Gastroesophageal sphincter (tissue), 3 donors: Measurements from ENCODE around the gene LIMK2.

Experiments used
- POLR2A ChIP-seq, 2 donors: fragments of 450-650 bp; IDR thresholded peaks; one replicate each; pipeline ENCODE4 v1.6.1; 2017; ENCODE audit warnings: antibody characterized with exemption in 2 of 2, mild to moderate bottlenecking in 2 of 2, moderate library complexity in 1 of 2
- POLR2AphosphoS5 ChIP-seq: sonication (generic); formaldehyde crosslinking; IDR thresholded peaks from one replicate; pipeline ENCODE4 v1.6.1; 2017; ENCODE audit warnings: antibody characterized with exemption
- TF ChIP-seq, protein P1 (sequence below), 4 experiments: fragments of 200-600 bp in 2 of 4; fragments of 450-650 bp in 2 of 4; sonication (generic) in 1 of 4; IDR thresholded peaks; one replicate each; pipeline ENCODE4 v1.5.1; 2017 to 2019; ENCODE audit warnings: antibody characterized with exemption in 4 of 4, mild to moderate bottlenecking in 2 of 4, moderate library complexity in 2 of 4

DNA sequence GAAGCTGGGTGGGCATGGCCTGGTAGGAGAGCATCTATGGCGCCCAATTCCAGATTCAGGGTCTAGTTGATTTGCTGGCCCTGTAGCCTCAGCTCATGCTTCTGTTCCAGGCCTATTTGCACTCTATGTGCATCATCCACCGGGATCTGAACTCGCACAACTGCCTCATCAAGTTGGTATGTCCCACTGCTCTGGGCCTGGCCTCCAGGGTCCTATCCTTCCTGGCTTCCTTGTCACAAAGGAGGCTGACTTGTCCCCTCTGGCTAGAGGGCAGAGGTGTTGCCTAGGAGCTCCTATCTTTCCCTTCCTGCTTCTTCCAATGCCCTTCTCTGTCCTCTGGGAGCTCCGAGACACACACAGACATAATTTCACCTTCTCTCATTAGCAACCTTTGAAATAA lies 58.9 kb downstream of the LIMK2 start:
- TF ChIP-seq POLR2A (IDR thresholded peaks at IDR 0.05) (no peak), POLR2AphosphoS5 (no peak)
- TF ChIP-seq, protein P1, sequence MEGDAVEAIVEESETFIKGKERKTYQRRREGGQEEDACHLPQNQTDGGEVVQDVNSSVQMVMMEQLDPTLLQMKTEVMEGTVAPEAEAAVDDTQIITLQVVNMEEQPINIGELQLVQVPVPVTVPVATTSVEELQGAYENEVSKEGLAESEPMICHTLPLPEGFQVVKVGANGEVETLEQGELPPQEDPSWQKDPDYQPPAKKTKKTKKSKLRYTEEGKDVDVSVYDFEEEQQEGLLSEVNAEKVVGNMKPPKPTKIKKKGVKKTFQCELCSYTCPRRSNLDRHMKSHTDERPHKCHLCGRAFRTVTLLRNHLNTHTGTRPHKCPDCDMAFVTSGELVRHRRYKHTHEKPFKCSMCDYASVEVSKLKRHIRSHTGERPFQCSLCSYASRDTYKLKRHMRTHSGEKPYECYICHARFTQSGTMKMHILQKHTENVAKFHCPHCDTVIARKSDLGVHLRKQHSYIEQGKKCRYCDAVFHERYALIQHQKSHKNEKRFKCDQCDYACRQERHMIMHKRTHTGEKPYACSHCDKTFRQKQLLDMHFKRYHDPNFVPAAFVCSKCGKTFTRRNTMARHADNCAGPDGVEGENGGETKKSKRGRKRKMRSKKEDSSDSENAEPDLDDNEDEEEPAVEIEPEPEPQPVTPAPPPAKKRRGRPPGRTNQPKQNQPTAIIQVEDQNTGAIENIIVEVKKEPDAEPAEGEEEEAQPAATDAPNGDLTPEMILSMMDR (IDR thresholded peaks at IDR 0.05): no peak
